BE2C (cell line): ENCODE measurements around the gene SBNO1.
"Not testable (repeated sequence)": the region's sequence is repeated elsewhere in the genome, so short reads cannot be mapped to it uniquely, and the experiment has no call there.

Experiments
- DNase-seq: peaks from one replicate; pipeline ENCODE4 v3.0.0-alpha.2; 2020
- H3K27me3 ChIP-seq: fragments of 250-450 bp; sonication (Bioruptor Pico); 2 replicates; pipeline ENCODE4 v1.5.1; 2020; ENCODE audit warnings: mild to moderate bottlenecking
- H3K36me3 ChIP-seq: fragments of 250-450 bp; sonication (Bioruptor Pico); 2 replicates; pipeline ENCODE4 v1.5.1; 2020; ENCODE audit warnings: mild to moderate bottlenecking
- H3K4me1 ChIP-seq: fragments of 250-450 bp; sonication (Bioruptor Pico); 2 replicates; pipeline ENCODE4 v1.5.1; 2020
- H3K4me3 ChIP-seq: 2 replicates; pipeline ENCODE4 v1.5.1; 2011; ENCODE audit warnings: low read depth, low read length
- H3K9me3 ChIP-seq: fragments of 250-450 bp; sonication (Bioruptor Pico); 2 replicates; pipeline ENCODE4 v1.5.1; 2020
- TF ChIP-seq, protein P1 (sequence below): IDR thresholded peaks from 2 replicates; pipeline ENCODE4 v1.5.1; 2012; ENCODE audit warnings: mild to moderate bottlenecking, low read depth, low read length

SBNO1 gene

DNA sequence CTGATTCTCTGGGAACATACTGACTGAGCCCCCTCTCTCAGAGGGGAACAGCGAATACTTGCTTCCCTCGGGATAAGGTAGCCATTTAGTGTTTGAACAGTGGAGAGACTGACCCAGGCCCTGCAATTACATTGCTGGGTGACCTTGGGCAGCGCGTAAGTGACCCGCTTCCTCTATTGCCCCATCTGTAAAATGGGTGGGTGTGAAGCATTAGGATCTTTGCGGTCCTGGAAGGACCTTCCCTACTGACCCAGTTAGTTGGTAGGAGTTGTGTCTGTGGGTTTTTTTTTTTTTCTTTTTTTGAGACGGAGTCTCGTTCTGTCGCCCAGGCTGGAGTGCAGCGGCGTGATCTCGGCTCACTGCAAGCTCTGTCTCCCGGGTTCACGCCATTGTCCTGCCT is 18.0 kb upstream of the SBNO1 start:
- H3K4me3 ChIP-seq, result no peak overlapping the region
- no peaks in the 10 kb centered on the region for H3K9me3 ChIP-seq
- no peaks in the 10 kb centered on the region; the same call in 1 of the 2 replicates for H3K4me1 ChIP-seq
- H3K27me3 ChIP-seq, result no peaks in the 10 kb centered on the region
- TF ChIP-seq, protein P1, sequence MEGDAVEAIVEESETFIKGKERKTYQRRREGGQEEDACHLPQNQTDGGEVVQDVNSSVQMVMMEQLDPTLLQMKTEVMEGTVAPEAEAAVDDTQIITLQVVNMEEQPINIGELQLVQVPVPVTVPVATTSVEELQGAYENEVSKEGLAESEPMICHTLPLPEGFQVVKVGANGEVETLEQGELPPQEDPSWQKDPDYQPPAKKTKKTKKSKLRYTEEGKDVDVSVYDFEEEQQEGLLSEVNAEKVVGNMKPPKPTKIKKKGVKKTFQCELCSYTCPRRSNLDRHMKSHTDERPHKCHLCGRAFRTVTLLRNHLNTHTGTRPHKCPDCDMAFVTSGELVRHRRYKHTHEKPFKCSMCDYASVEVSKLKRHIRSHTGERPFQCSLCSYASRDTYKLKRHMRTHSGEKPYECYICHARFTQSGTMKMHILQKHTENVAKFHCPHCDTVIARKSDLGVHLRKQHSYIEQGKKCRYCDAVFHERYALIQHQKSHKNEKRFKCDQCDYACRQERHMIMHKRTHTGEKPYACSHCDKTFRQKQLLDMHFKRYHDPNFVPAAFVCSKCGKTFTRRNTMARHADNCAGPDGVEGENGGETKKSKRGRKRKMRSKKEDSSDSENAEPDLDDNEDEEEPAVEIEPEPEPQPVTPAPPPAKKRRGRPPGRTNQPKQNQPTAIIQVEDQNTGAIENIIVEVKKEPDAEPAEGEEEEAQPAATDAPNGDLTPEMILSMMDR, result no peak
- no peaks in the 10 kb centered on the region for H3K36me3 ChIP-seq
- DNase-seq, result no peak

DNA sequence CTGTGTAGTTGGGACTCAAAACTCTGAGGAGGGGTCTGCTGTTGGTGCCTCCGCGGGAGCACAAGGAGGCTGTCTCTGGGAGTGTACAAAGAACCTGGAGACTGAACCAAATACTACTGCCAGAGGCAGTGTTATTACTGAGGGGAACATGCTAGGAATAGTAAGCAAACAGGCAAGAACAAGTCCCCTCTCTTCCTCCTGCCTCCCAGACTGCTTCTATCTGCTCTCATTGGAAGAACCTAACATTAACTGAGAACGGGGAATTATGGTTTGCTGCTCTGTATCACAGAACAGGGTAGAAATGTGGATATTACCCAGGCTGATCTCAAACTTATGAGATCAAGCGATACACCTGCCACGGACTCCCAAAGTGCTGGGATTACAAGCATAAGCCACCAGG is 14.7 kb upstream of the SBNO1 start:
- H3K9me3 ChIP-seq, result no peaks in the 10 kb centered on the region
- no peaks in the 10 kb centered on the region for H3K27me3 ChIP-seq
- H3K36me3 ChIP-seq, result no peaks in the 10 kb centered on the region
- no peak overlapping the region for H3K4me3 ChIP-seq
- H3K4me1 ChIP-seq, result no peaks in the 10 kb centered on the region
- TF ChIP-seq, protein P1, result no peak
- DNase-seq, result no peak

DNA sequence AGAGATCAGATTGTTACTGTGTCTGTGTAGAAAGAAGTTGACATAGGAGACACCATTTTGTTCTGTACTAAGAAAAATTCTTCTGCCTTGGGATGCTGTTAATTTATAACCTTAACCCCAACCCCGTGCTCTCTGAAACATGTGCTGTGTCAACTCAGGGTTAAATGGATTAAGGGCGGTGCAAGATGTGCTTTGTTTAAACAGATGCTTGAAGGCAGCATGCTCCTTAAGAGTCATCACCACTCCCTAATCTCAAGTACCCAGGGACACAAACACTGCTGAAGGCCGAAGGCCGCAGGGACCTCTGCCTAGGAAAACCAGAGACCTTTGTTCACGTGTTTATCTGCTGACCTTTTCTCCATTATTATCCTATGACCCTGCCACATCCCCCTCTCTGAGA is 7.8 kb upstream of the SBNO1 start:
- H3K9me3 ChIP-seq, H3K36me3 ChIP-seq, H3K4me3 ChIP-seq, DNase-seq, H3K4me1 ChIP-seq, H3K27me3 ChIP-seq: not testable (repeated sequence)

DNA sequence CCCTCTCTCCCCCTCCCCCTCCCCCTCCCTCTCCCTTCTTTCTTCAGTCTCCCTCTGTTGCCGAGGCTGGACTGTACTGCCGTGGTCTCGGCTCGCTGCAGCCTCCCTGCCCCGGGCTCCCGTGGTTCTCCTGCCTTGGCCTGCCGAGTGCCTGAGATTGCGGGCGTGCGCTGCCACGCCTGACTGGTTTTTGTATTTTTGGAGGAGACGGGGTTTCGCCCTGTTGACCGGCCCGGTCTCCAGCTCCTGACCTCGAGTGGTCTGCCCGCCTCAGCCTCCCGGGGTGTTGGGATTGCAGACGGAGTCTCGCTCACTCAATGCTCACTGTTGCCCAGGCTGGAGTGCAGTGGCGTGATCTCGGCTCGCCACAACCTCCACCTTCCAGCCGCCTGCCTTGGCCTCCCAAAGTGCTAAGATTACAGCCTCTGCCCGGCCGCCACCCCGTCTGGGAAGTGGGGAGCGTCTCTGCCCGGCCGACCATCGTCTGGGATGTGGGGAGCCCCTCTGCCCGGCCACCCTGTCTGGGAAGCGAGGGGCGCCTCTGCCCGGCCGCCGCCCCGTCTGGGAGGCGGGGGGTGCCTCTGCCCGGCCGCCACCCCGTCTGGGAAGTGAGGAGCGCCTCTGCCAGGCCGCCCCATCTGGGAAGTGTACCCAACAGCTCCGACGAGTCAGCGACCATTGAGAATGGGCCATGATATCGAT is 7.2 kb upstream of the SBNO1 start:
- not testable (repeated sequence) for H3K27me3 ChIP-seq, H3K4me3 ChIP-seq, H3K4me1 ChIP-seq, H3K9me3 ChIP-seq, H3K36me3 ChIP-seq, DNase-seq

DNA sequence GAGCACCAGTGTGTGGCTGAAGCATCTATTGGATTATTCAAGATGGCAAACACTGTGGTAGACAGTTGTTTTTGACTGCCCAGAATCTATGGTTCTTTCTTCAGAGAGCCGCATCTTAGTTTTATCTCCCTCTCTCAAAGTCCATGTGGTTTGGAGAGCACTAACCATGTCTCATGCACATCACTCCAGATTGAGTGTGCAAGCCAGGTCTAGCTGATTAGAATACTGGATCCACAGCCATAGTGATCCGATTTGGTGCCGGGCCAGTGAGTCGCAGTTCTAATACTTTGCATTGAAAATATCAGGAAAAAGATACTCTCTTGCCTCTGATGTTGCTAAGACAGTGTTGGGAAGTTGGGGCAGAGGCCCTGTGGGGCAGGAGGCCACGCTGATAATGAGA is 4.6 kb upstream of the SBNO1 start:
- no peak overlapping the region for H3K4me3 ChIP-seq
- peaks cover 4% of the 10 kb centered on the region; the same call in 1 of the 2 replicates for H3K36me3 ChIP-seq
- H3K27me3 ChIP-seq, result no peaks in the 10 kb centered on the region
- no peaks in the 10 kb centered on the region for H3K4me1 ChIP-seq
- H3K9me3 ChIP-seq, result no peaks in the 10 kb centered on the region
- DNase-seq, result no peak
- TF ChIP-seq, protein P1, result no peak

DNA sequence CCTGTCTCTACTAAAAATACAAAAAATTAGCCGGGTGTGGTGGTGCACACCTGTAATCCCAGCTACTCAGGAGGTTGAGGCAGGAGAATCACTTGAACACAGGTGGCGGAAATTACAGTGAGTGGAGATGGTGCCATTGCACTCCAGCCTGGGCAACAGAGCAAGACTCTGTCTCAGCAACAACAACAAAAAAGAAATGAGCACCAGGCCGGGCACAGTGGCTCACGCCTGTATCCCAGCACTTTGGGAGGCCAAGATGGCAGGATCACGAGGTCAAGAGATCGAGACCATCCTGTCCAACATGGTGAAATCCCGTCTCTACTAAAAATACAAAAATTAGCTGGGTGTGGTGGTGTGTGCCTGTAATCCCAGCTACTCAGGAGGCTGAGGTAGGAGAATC is 3.8 kb upstream of the SBNO1 start:
- H3K9me3 ChIP-seq, DNase-seq, H3K4me1 ChIP-seq: not testable (repeated sequence)

DNA sequence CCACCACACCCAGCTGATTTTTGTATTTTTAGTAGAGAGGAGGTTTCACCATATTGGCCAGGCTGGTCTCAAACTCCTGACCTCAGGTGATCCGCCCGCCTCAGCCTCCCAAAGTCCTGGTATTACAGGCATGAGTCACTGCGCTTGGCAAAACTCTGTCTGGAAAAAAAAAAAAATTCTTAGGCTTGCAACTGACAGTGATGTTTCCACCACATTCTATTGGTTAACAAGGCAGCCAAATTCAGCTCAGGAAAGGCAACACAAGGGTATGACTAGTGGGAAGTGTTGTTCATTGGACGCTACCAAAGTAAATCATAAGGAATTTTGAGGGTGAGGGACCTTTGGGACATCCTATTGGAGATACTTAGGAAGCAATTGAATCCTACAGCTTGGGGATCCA is 2.9 kb upstream of the SBNO1 start:
- H3K36me3 ChIP-seq, result peaks cover 6% of the 10 kb centered on the region; the same call in 1 of the 2 replicates
- no peaks in the 10 kb centered on the region for H3K9me3 ChIP-seq
- no peak overlapping the region for H3K4me3 ChIP-seq
- no peak for DNase-seq
- TF ChIP-seq, protein P1, result no peak
- H3K4me1 ChIP-seq, result no peaks in the 10 kb centered on the region
- no peaks in the 10 kb centered on the region for H3K27me3 ChIP-seq

More for the DNA sequence above, 3.8 kb upstream of the SBNO1 start:
- not testable (repeated sequence) for H3K4me3 ChIP-seq, H3K27me3 ChIP-seq, H3K36me3 ChIP-seq
